H1 (cell line): ENCODE results near the gene SESN2. TPM values are rescaled to one million over a fixed set of nuclear protein-coding genes. Genes with fewer than 3 reads are reported as not detected.

Experiments used
- CHD7 ChIP-seq: fragments of 300-600 bp; sonication (generic); IDR thresholded peaks from 2 replicates; pipeline ENCODE4 v1.7.1; 2012; ENCODE audit warnings: low read length, moderate library complexity, mild to moderate bottlenecking, inconsistent platforms; ENCODE audit not compliant: insufficient replicate concordance
- SP2 ChIP-seq: IDR thresholded peaks from 2 replicates; pipeline ENCODE4 v1.6.1; 2012; ENCODE audit warnings: mild to moderate bottlenecking, low read length, inconsistent platforms
- polyA plus RNA-seq, 7 experiments: library from polyadenylated mRNA; depleted of rRNA in 3 of 7; stranded (reverse) in 5 of 7; unstranded in 2 of 7; fragments of >200 nt in 5 of 7; fragments of 200-250 nt in 2 of 7; gene quantifications; 1 replicate in 5 of 7; 2 replicates in 1 of 7; 4 replicates in 1 of 7; pipeline versions ENCODE4 v1.2.1 to v1.2.3, GENCODE V29; 2011 to 2013; ENCODE audit warnings: missing spikeins in 2 of 7, mixed read lengths in 2 of 7
- total RNA-seq: library from RNA; stranded (reverse); fragmentation: NEBNext Ultra II Directional; extraction: Animal tissue kit (Norgen Biotek cat#: 25700); gene quantifications from 2 replicates; pipeline ENCODE4 v1.2.1, GENCODE V29; 2021
- TF ChIP-seq, protein P1 (sequence below), 3 experiments: IDR thresholded peaks; 1 replicate in 2 of 3; 2 replicates in 1 of 3; pipeline versions ENCODE4 v1.5.1 to v1.6.1; 2011; ENCODE audit warnings: low read length in 3 of 3, mild to moderate bottlenecking in 3 of 3, inconsistent platforms in 2 of 3, low read depth in 1 of 3, moderate library complexity in 1 of 3; ENCODE audit not compliant: insufficient read depth in 1 of 3; ENCODE audit errors: control extremely low read depth in 1 of 3

The SESN2 gene
- total and polyA plus RNA-seq, 2 of the 8 experiments (the other 6 are each of a cell fraction or from before 2014, with no cell fraction given), result 25.1 to 33.0 TPM

DNA sequence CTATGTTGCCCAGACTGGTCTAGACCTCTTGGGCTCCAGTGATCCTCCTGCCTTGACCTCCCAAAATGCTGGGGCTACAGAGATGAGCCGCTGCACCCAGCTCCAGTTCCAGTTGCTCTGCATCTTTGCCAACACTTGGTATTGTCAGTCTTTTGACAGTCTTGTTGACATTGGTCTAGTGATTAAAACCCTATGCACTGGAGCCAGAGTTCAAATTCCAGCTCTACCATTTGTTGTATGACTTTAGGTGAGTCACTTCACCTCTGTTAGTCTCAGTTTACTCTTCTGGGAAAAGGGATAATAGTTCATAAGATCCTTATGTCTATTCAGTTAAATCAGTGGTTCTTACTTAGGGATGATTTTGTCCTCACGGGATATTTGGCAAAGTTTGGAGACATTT lies 36.6 kb downstream of the SESN2 start (continued):
- TF ChIP-seq CHD7 (no peak), SP2 (no peak)
- TF ChIP-seq, protein P1, sequence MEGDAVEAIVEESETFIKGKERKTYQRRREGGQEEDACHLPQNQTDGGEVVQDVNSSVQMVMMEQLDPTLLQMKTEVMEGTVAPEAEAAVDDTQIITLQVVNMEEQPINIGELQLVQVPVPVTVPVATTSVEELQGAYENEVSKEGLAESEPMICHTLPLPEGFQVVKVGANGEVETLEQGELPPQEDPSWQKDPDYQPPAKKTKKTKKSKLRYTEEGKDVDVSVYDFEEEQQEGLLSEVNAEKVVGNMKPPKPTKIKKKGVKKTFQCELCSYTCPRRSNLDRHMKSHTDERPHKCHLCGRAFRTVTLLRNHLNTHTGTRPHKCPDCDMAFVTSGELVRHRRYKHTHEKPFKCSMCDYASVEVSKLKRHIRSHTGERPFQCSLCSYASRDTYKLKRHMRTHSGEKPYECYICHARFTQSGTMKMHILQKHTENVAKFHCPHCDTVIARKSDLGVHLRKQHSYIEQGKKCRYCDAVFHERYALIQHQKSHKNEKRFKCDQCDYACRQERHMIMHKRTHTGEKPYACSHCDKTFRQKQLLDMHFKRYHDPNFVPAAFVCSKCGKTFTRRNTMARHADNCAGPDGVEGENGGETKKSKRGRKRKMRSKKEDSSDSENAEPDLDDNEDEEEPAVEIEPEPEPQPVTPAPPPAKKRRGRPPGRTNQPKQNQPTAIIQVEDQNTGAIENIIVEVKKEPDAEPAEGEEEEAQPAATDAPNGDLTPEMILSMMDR (IDR thresholded peaks at IDR 0.05; ENCODE audit: control extremely low read depth in 1 of 3, insufficient read depth in 1 of 3, low read depth in 1 of 3, low read length in 3 of 3), result no peak
